ENCODE data around the gene PPP1R7.

DNA sequence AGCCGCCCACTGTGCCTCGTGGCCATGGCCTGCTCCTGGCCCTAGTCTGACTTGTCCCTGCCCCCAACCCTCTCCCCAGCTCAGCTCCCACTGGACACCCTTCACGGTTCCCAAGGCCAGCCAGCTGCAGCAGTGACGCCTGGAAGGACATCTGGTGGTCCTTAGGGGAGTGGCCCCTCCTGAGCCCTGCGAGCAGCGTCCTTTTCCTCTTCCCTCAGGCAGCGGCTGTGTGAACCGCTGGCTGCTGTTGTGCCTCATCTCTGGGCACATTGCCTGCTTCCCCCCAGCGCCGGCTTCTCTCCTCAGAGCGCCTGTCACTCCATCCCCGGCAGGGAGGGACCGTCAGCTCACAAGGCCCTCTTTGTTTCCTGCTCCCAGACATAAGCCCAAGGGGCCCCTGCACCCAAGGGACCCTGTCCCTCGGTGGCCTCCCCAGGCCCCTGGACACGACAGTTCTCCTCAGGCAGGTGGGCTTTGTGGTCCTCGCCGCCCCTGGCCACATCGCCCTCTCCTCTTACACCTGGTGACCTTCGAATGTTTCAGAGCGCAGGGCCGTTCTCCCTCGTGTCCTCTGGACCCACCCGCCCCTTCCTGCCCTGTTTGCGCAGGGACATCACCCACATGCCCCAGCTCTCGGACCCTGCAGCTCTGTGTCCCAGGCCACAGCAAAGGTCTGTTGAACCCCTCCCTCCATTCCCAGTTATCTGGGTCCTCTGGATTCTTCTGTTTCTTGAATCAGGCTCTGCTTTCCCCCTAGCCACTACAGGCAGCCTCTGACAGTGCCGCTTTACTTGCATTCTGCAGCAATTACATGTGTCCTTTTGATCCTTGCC lies 74.0 kb downstream of the PPP1R7 start:
- TF ChIP-seq ZBTB8A (IDR thresholded peaks at IDR 0.05; ENCODE audit: partially characterized antibody) (no peak), EP300 (IDR thresholded peaks at IDR 0.05; ENCODE audit: low read length) (no peak), HLTF (IDR thresholded peaks at IDR 0.05) (no peak), CTCF (IDR thresholded peaks at IDR 0.05 in 2 of 3, conservative IDR thresholded peaks at IDR 0.05 in 1 of 3; ENCODE audit: insufficient read depth in 2 of 3, low read depth in 1 of 3, low read length in 3 of 3) (no peak), GABPA (tag; conservative IDR thresholded peaks at IDR 0.05; ENCODE audit: low read depth) (no peak), MAFK (IDR thresholded peaks at IDR 0.05; ENCODE audit: low read length) (no peak), ZFP36 (IDR thresholded peaks at IDR 0.05; ENCODE audit: low read depth, low read length, partially characterized antibody) (no peak), ZNF184 (CRISPR knock-in tag; IDR thresholded peaks at IDR 0.05) (no peak), NFIC (IDR thresholded peaks at IDR 0.05) (no peak), TCF3 (CRISPR knock-in tag; IDR thresholded peaks at IDR 0.05) (no peak), SRSF9 (IDR thresholded peaks at IDR 0.05; ENCODE audit: borderline replicate concordance, low read depth, low read length) (no peak), XRCC4 (IDR thresholded peaks at IDR 0.05; ENCODE audit: extremely low read depth, insufficient read depth, insufficient read length) (no peak)
- TF ChIP-seq, protein P1, sequence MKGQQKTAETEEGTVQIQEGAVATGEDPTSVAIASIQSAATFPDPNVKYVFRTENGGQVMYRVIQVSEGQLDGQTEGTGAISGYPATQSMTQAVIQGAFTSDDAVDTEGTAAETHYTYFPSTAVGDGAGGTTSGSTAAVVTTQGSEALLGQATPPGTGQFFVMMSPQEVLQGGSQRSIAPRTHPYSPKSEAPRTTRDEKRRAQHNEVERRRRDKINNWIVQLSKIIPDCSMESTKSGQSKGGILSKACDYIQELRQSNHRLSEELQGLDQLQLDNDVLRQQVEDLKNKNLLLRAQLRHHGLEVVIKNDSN (CRISPR knock-in tag; IDR thresholded peaks at IDR 0.05): no peak
- TF ChIP-seq, protein P2, sequence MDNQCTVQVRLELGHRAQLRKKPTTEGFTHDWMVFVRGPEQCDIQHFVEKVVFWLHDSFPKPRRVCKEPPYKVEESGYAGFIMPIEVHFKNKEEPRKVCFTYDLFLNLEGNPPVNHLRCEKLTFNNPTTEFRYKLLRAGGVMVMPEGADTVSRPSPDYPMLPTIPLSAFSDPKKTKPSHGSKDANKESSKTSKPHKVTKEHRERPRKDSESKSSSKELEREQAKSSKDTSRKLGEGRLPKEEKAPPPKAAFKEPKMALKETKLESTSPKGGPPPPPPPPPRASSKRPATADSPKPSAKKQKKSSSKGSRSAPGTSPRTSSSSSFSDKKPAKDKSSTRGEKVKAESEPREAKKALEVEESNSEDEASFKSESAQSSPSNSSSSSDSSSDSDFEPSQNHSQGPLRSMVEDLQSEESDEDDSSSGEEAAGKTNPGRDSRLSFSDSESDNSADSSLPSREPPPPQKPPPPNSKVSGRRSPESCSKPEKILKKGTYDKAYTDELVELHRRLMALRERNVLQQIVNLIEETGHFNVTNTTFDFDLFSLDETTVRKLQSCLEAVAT (IDR thresholded peaks at IDR 0.05): no peak

Data from K562 (cell line).